Suprapubic skin (tissue), 4 donors: ENCODE results near the gene CACNA1D. TPM values are rescaled to one million over a fixed set of nuclear protein-coding genes. Genes with fewer than 3 reads are reported as not detected.

Source experiments
- DNase-seq, 2 donors: peaks; one replicate each; pipeline ENCODE4 v3.0.0-alpha.2; 2019; ENCODE audit warnings: low spot score in 2 of 2
- H3K27ac ChIP-seq: fragments of 200-600 bp; sonication (generic); one replicate; pipeline ENCODE4 v1.5.1; 2019
- H3K27me3 ChIP-seq: fragments of 200-600 bp; sonication (generic); one replicate; pipeline ENCODE4 v1.5.1; 2019
- H3K36me3 ChIP-seq: fragments of 200-600 bp; sonication (generic); one replicate; pipeline ENCODE4 v1.5.1; 2019
- H3K4me1 ChIP-seq: fragments of 200-600 bp; sonication (generic); one replicate; pipeline ENCODE4 v1.5.1; 2019
- H3K4me3 ChIP-seq: fragments of 200-600 bp; sonication (generic); one replicate; pipeline ENCODE4 v1.5.1; 2019; ENCODE audit warnings: mild to moderate bottlenecking
- H3K9me3 ChIP-seq: fragments of 200-600 bp; sonication (generic); one replicate; pipeline ENCODE4 v1.5.1; 2019
- EP300 ChIP-seq: sonication (generic); formaldehyde crosslinking; IDR thresholded peaks from one replicate; pipeline ENCODE4 v1.6.1; 2017; ENCODE audit warnings: antibody characterized with exemption
- POLR2A ChIP-seq, 2 donors: fragments of 450-650 bp; IDR thresholded peaks; one replicate each; pipeline ENCODE4 v1.6.1; 2017; ENCODE audit warnings: antibody characterized with exemption in 2 of 2, mild to moderate bottlenecking in 2 of 2, moderate library complexity in 2 of 2
- POLR2AphosphoS5 ChIP-seq, 3 donors: sonication (generic); formaldehyde crosslinking; IDR thresholded peaks; one replicate each; pipeline ENCODE4 v1.6.1; 2017; ENCODE audit warnings: antibody characterized with exemption in 3 of 3
- WGBS: methylation state at CpG from one replicate; pipeline ENCODE4 v1.1.5; 2018; 5-methylcytosine and 5-hydroxymethylcytosine counted together
- total RNA-seq, 4 donors: library from RNA; depleted of rRNA; stranded (reverse); fragments of >200 nt; gene quantifications; one replicate each; pipeline ENCODE4 v1.1.0, GENCODE V29; 2016
- TF ChIP-seq, protein P1 (sequence below), 2 donors: fragments of 200-600 bp in 1 of 2; fragments of 450-650 bp in 1 of 2; sonication (generic) in 1 of 2; IDR thresholded peaks; one replicate each; pipeline ENCODE4 v1.5.1; 2016 to 2019; ENCODE audit warnings: antibody characterized with exemption in 2 of 2, mild to moderate bottlenecking in 1 of 2, moderate library complexity in 1 of 2

CACNA1D gene
- total RNA-seq, 4 donors from 2014 or later = 1.9 to 28.2 (median 6.3) TPM

GRCh38 chr3:53821631-53822121, 327.3 kb downstream of the CACNA1D start:
- H3K27me3 ChIP-seq = no peaks in the 10 kb centered on the region
- H3K36me3 ChIP-seq = peaks cover 5% of the 10 kb centered on the region
- WGBS = 51% methylated on average over 5 of the region's 5 CpGs
- TF ChIP-seq POLR2A (IDR thresholded peaks at IDR 0.05) (no peak), EP300 (no peak), POLR2AphosphoS5 (IDR thresholded peaks at IDR 0.05) (no peak)
- TF ChIP-seq, protein P1, sequence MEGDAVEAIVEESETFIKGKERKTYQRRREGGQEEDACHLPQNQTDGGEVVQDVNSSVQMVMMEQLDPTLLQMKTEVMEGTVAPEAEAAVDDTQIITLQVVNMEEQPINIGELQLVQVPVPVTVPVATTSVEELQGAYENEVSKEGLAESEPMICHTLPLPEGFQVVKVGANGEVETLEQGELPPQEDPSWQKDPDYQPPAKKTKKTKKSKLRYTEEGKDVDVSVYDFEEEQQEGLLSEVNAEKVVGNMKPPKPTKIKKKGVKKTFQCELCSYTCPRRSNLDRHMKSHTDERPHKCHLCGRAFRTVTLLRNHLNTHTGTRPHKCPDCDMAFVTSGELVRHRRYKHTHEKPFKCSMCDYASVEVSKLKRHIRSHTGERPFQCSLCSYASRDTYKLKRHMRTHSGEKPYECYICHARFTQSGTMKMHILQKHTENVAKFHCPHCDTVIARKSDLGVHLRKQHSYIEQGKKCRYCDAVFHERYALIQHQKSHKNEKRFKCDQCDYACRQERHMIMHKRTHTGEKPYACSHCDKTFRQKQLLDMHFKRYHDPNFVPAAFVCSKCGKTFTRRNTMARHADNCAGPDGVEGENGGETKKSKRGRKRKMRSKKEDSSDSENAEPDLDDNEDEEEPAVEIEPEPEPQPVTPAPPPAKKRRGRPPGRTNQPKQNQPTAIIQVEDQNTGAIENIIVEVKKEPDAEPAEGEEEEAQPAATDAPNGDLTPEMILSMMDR (IDR thresholded peaks at IDR 0.05) = no peak
- H3K4me1 ChIP-seq = no peaks in the 10 kb centered on the region
- peak in 1 of 2 donors; percentile 37 for DNase-seq
- no peak overlapping the region for H3K4me3 ChIP-seq
- H3K27ac ChIP-seq = no peak overlapping the region
- H3K9me3 ChIP-seq = no peaks in the 10 kb centered on the region

DNA sequence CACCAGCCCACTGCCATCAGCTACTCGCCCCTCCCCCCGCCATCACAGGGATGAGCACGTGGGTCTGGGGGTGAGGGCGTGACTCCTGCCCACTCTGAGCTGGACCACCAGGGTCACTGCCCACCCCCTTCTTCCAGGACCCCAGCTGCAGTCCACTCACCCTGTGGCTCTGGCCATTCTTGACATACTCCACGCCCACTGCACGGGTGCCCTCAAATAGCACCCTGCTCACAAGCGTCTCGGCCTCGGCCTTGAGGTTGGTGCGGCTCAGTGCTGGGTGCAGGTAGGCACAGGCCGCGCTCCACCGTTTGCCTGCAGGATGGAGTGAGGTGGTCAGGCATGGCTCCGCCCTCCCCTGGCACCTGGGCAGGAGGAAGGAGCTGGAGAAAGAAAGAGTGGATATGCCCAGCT, 327.9 kb downstream of the CACNA1D start:
- H3K9me3 ChIP-seq = no peaks in the 10 kb centered on the region

DNA sequence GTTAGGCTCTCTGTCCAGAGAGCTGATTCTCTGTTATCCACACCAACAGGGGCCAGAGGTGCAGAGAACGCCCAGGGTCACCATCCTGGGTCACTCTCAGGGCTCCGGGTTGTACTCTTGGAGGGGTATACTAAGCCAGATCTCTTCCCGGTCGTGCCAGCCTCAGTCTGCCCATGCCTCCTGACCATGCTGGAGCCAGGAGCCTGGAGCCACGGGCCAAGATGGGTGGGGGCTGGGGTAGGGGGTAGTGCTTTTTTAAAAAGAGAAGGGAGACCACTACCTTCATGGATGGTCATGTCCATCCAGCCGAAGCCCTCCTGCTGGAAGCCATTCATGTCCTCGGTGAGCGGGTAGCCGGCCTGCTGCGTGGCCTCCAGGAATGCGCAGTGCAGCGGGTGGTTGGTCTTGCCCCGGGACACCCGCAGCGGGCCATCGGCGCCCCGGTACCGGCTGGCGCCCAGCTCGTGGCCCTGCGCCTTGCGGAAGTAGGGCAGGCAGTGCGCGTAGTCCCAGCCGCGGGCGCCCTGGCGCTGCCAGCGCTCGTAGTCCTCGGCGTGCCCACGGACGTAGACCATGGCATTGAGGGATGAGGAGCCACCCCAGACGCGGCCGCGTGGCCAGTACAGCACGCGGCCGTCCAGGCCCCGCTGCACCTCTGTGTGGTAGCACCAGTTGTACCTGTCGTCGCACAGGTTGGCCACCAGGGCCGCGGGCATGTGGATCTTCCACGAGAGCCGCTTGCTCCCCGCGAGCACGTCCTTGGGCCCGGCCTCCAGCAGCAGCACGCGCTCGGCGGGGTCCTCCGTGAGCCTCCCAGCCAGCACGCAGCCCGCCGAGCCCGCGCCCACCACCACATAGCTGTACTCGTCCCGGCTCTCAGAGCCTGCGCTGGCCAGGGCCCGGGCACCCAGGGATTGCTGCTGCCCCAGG, 328.9 kb downstream of the CACNA1D start:
- WGBS = 93% methylated on average over 18 of the region's 67 CpGs
- H3K4me3 ChIP-seq = no peak overlapping the region
- no peaks in the 10 kb centered on the region for H3K9me3 ChIP-seq
- peaks cover 5% of the 10 kb centered on the region for H3K36me3 ChIP-seq
- TF ChIP-seq, protein P1 (IDR thresholded peaks at IDR 0.05) = no peak
- TF ChIP-seq POLR2A (IDR thresholded peaks at IDR 0.05) (no peak), EP300 (no peak), POLR2AphosphoS5 (IDR thresholded peaks at IDR 0.05) (no peak)
- no peaks in the 10 kb centered on the region for H3K4me1 ChIP-seq
- H3K27me3 ChIP-seq = no peaks in the 10 kb centered on the region
- H3K27ac ChIP-seq = no peak overlapping the region
- peak; percentile 51 to 71 for DNase-seq

More for the DNA sequence above, 327.9 kb downstream of the CACNA1D start:
- peaks cover 5% of the 10 kb centered on the region for H3K36me3 ChIP-seq
- H3K4me1 ChIP-seq = no peaks in the 10 kb centered on the region
- no peak overlapping the region for H3K27ac ChIP-seq
- TF ChIP-seq, protein P1 (IDR thresholded peaks at IDR 0.05) = no peak
- DNase-seq = peak; percentile 48 to 63
- no peaks in the 10 kb centered on the region for H3K27me3 ChIP-seq
- WGBS = 78% methylated on average over 10 of the region's 14 CpGs
- H3K4me3 ChIP-seq = no peak overlapping the region

- peaks cover 5% of the 10 kb centered on the region for H3K36me3 ChIP-seq
- TF ChIP-seq EP300 = no peak
- TF ChIP-seq, protein P1 (IDR thresholded peaks at IDR 0.05) = no peak
- TF ChIP-seq POLR2A (IDR thresholded peaks at IDR 0.05) = no peak
- TF ChIP-seq POLR2AphosphoS5 (IDR thresholded peaks at IDR 0.05) = no peak
- DNase-seq = peak in 1 of 2 donors; percentile 15
- H3K27ac ChIP-seq = no peak overlapping the region
- 53% methylated on average over 7 of the region's 10 CpGs for WGBS
- no peaks in the 10 kb centered on the region for H3K27me3 ChIP-seq
- H3K9me3 ChIP-seq = no peaks in the 10 kb centered on the region
- no peak overlapping the region for H3K4me3 ChIP-seq
- no peaks in the 10 kb centered on the region for H3K4me1 ChIP-seq
These were observed 329.7 kb downstream of the CACNA1D start for GRCh38 chr3:53823956-53824657.

GRCh38 chr3:53824795-53825194, 330.4 kb downstream of the CACNA1D start:
- H3K4me1 ChIP-seq = no peaks in the 10 kb centered on the region
- no peaks in the 10 kb centered on the region for H3K27me3 ChIP-seq
- TF ChIP-seq, protein P1 (IDR thresholded peaks at IDR 0.05) = no peak
- TF ChIP-seq POLR2AphosphoS5 (IDR thresholded peaks at IDR 0.05) (no peak), EP300 (no peak), POLR2A (IDR thresholded peaks at IDR 0.05) (no peak)
- H3K36me3 ChIP-seq = peaks cover 5% of the 10 kb centered on the region
- no peaks in the 10 kb centered on the region for H3K9me3 ChIP-seq
- H3K4me3 ChIP-seq = no peak overlapping the region
- 93% methylated on average over 4 of the region's 4 CpGs for WGBS
- peak in 1 of 2 donors; percentile 23 for DNase-seq
- H3K27ac ChIP-seq = no peak overlapping the region
